ENCODE results near the gene PHETA2.

DNA sequence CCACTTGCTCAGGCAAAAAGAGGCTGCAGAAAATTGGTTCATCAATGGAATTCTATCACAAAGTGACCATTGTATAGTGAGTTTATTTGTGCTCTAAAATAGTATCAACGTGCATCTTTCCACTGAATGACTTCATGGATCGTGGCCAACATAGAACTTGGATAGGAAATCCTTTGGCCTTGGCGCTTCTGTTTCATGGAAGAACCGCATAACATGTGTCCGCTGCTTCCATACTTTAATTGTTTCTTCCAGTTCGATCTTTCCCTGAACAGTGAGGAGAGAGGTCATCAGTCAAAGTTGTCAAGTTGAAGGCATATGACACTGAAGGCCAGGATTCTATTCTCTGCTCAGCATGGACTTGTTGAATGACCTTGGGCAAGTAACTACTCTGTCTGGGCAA, 12.0 kb downstream of the PHETA2 start:
- TF ChIP-seq, protein P1, sequence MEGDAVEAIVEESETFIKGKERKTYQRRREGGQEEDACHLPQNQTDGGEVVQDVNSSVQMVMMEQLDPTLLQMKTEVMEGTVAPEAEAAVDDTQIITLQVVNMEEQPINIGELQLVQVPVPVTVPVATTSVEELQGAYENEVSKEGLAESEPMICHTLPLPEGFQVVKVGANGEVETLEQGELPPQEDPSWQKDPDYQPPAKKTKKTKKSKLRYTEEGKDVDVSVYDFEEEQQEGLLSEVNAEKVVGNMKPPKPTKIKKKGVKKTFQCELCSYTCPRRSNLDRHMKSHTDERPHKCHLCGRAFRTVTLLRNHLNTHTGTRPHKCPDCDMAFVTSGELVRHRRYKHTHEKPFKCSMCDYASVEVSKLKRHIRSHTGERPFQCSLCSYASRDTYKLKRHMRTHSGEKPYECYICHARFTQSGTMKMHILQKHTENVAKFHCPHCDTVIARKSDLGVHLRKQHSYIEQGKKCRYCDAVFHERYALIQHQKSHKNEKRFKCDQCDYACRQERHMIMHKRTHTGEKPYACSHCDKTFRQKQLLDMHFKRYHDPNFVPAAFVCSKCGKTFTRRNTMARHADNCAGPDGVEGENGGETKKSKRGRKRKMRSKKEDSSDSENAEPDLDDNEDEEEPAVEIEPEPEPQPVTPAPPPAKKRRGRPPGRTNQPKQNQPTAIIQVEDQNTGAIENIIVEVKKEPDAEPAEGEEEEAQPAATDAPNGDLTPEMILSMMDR (IDR thresholded peaks at IDR 0.05; ENCODE audit: insufficient read depth, low read length, poor library complexity, severe bottlenecking), result no peak
- TF ChIP-seq EZH2phosphoT487 (conservative IDR thresholded peaks at IDR 0.05; ENCODE audit: low read length), result no peak
